ENCODE data around the gene EYS. TPM values are rescaled to one million over a fixed set of nuclear protein-coding genes. Genes with fewer than 3 reads are reported as not detected.

Gene EYS
- total and polyA plus RNA-seq, 5 donors from 2014 or later = 0.03 to 0.09 (median 0.05) TPM; not detected in 1

GRCh38 chr6:65708162-65708561 lies 1.1 kb upstream of the EYS start:
- Histone ChIP-seq H3K9me3 (ENCODE audit: control insufficient read depth in 2 of 2, low read length in 2 of 2) (no peaks in the 10 kb centered on the region), H3K4me3 (ENCODE audit: low read depth, low read length) (no peak overlapping the region), H3K4me1 (ENCODE audit: control insufficient read depth, insufficient read depth, low read length, poor library complexity, severe bottlenecking) (no peaks in the 10 kb centered on the region), H3K27me3 (ENCODE audit: control insufficient read depth, insufficient read depth, low read length) (no peaks in the 10 kb centered on the region), H3K27ac (ENCODE audit: insufficient read depth, low read length, poor library complexity, severe bottlenecking) (no peak overlapping the region), H3K36me3 (ENCODE audit: control insufficient read depth, insufficient read depth, low read length) (no peaks in the 10 kb centered on the region)
- Mint-ChIP-seq H3K27me3 (no peaks in the 10 kb centered on the region), H3K9me3 (peaks cover 2 to 19% (median 3%) of the 10 kb centered on the region in 7 donors), H3K4me3 (no peak overlapping the region), H3K36me3 (no peaks in the 10 kb centered on the region), H3K27ac (no peak overlapping the region), H3K4me1 (no peaks in the 10 kb centered on the region)
- DNase-seq (no peak), ATAC-seq (ENCODE audit: low read depth in 2 of 2) (no peak)

GRCh38 chr6:65706436-65706835 lies 590 bp downstream of the EYS start:
- ATAC-seq (ENCODE audit: low read depth in 2 of 2) (no peak), DNase-seq (no peak)
- no peaks in the 10 kb centered on the region for H3K27me3 ChIP-seq (ENCODE audit: control insufficient read depth, insufficient read depth, low read length)
- H3K9me3 ChIP-seq (ENCODE audit: control insufficient read depth in 2 of 2, low read length in 2 of 2) = peaks cover 0 to 3% of the 10 kb centered on the region in 2 experiments
- no peaks in the 10 kb centered on the region for H3K36me3 Mint-ChIP-seq
- peaks cover 0 to 13% (median 3%) of the 10 kb centered on the region in 7 donors for H3K9me3 Mint-ChIP-seq
- no peak overlapping the region for H3K4me3 ChIP-seq (ENCODE audit: low read depth, low read length)
- no peak overlapping the region for H3K4me3 Mint-ChIP-seq
- no peak overlapping the region for H3K27ac Mint-ChIP-seq
- no peaks in the 10 kb centered on the region for H3K4me1 Mint-ChIP-seq
- H3K4me1 ChIP-seq (ENCODE audit: control insufficient read depth, insufficient read depth, low read length, poor library complexity, severe bottlenecking) = no peaks in the 10 kb centered on the region
- no peaks in the 10 kb centered on the region for H3K27me3 Mint-ChIP-seq
- H3K36me3 ChIP-seq (ENCODE audit: control insufficient read depth, insufficient read depth, low read length) = no peaks in the 10 kb centered on the region
- H3K27ac ChIP-seq (ENCODE audit: insufficient read depth, low read length, poor library complexity, severe bottlenecking) = no peak overlapping the region

GRCh38 chr6:65701325-65701724 lies 5.7 kb downstream of the EYS start:
- Mint-ChIP-seq H3K4me1 (no peaks in the 10 kb centered on the region), H3K9me3 (peaks cover 0 to 10% (median 3%) of the 10 kb centered on the region in 7 donors), H3K36me3 (no peaks in the 10 kb centered on the region), H3K27me3 (no peaks in the 10 kb centered on the region), H3K4me3 (no peak overlapping the region), H3K27ac (no peak overlapping the region)
- Histone ChIP-seq H3K4me3 (ENCODE audit: low read depth, low read length) (no peak overlapping the region), H3K27me3 (ENCODE audit: control insufficient read depth, insufficient read depth, low read length) (no peaks in the 10 kb centered on the region), H3K27ac (ENCODE audit: insufficient read depth, low read length, poor library complexity, severe bottlenecking) (no peak overlapping the region), H3K9me3 (ENCODE audit: control insufficient read depth in 2 of 2, low read length in 2 of 2) (peaks cover 3 to 4% of the 10 kb centered on the region in 2 experiments), H3K36me3 (ENCODE audit: control insufficient read depth, insufficient read depth, low read length) (no peaks in the 10 kb centered on the region), H3K4me1 (ENCODE audit: control insufficient read depth, insufficient read depth, low read length, poor library complexity, severe bottlenecking) (no peaks in the 10 kb centered on the region)
- ATAC-seq (ENCODE audit: low read depth in 2 of 2) = no peak
- DNase-seq = no peak

GRCh38 chr6:65700561-65700960 lies 6.5 kb downstream of the EYS start:
- no peak overlapping the region for H3K4me3 ChIP-seq (ENCODE audit: low read depth, low read length)
- no peak overlapping the region for H3K4me3 Mint-ChIP-seq
- H3K27me3 ChIP-seq (ENCODE audit: control insufficient read depth, insufficient read depth, low read length) = no peaks in the 10 kb centered on the region
- H3K36me3 Mint-ChIP-seq = no peaks in the 10 kb centered on the region
- no peak overlapping the region for H3K27ac Mint-ChIP-seq
- H3K4me1 ChIP-seq (ENCODE audit: control insufficient read depth, insufficient read depth, low read length, poor library complexity, severe bottlenecking) = no peaks in the 10 kb centered on the region
- H3K36me3 ChIP-seq (ENCODE audit: control insufficient read depth, insufficient read depth, low read length) = no peaks in the 10 kb centered on the region
- H3K27me3 Mint-ChIP-seq = no peaks in the 10 kb centered on the region
- peaks cover 0 to 10% (median 3%) of the 10 kb centered on the region in 7 donors for H3K9me3 Mint-ChIP-seq
- peaks cover 3 to 4% of the 10 kb centered on the region in 2 experiments for H3K9me3 ChIP-seq (ENCODE audit: control insufficient read depth in 2 of 2, low read length in 2 of 2)
- H3K27ac ChIP-seq (ENCODE audit: insufficient read depth, low read length, poor library complexity, severe bottlenecking) = no peak overlapping the region
- ATAC-seq (ENCODE audit: low read depth in 2 of 2) (no peak), DNase-seq (no peak)
- no peaks in the 10 kb centered on the region for H3K4me1 Mint-ChIP-seq

- no peaks in the 10 kb centered on the region for H3K4me1 Mint-ChIP-seq
- no peak overlapping the region for H3K4me3 Mint-ChIP-seq
- ATAC-seq (ENCODE audit: low read depth in 2 of 2) (no peak), DNase-seq (no peak)
- H3K27me3 ChIP-seq (ENCODE audit: control insufficient read depth, insufficient read depth, low read length) = no peaks in the 10 kb centered on the region
- no peaks in the 10 kb centered on the region for H3K36me3 ChIP-seq (ENCODE audit: control insufficient read depth, insufficient read depth, low read length)
- H3K27ac ChIP-seq (ENCODE audit: insufficient read depth, low read length, poor library complexity, severe bottlenecking) = no peak overlapping the region
- H3K27me3 Mint-ChIP-seq = no peaks in the 10 kb centered on the region
- no peak overlapping the region for H3K4me3 ChIP-seq (ENCODE audit: low read depth, low read length)
- H3K4me1 ChIP-seq (ENCODE audit: control insufficient read depth, insufficient read depth, low read length, poor library complexity, severe bottlenecking) = no peaks in the 10 kb centered on the region
- H3K27ac Mint-ChIP-seq = no peak overlapping the region
- peaks cover 0 to 19% (median 4%) of the 10 kb centered on the region in 7 donors for H3K9me3 Mint-ChIP-seq
- no peaks in the 10 kb centered on the region for H3K36me3 Mint-ChIP-seq
- no peaks in the 10 kb centered on the region for H3K9me3 ChIP-seq (ENCODE audit: control insufficient read depth in 2 of 2, low read length in 2 of 2)
These were observed 14.9 kb downstream of the EYS start for GRCh38 chr6:65692109-65692508.

GRCh38 chr6:65680232-65680631 lies 26.8 kb downstream of the EYS start:
- no peaks in the 10 kb centered on the region for H3K4me1 ChIP-seq (ENCODE audit: control insufficient read depth, insufficient read depth, low read length, poor library complexity, severe bottlenecking)
- no peak overlapping the region for H3K4me3 ChIP-seq (ENCODE audit: low read depth, low read length)
- Mint-ChIP-seq H3K27me3 (no peaks in the 10 kb centered on the region), H3K4me1 (no peaks in the 10 kb centered on the region), H3K27ac (no peak overlapping the region), H3K4me3 (no peak overlapping the region), H3K36me3 (no peaks in the 10 kb centered on the region), H3K9me3 (peaks cover 0 to 26% (median 11%) of the 10 kb centered on the region in 7 donors)
- no peaks in the 10 kb centered on the region for H3K27me3 ChIP-seq (ENCODE audit: control insufficient read depth, insufficient read depth, low read length)
- DNase-seq (no peak), ATAC-seq (ENCODE audit: low read depth in 2 of 2) (no peak)
- H3K9me3 ChIP-seq (ENCODE audit: control insufficient read depth in 2 of 2, low read length in 2 of 2) = no peaks in the 10 kb centered on the region
- H3K27ac ChIP-seq (ENCODE audit: insufficient read depth, low read length, poor library complexity, severe bottlenecking) = no peak overlapping the region
- no peaks in the 10 kb centered on the region for H3K36me3 ChIP-seq (ENCODE audit: control insufficient read depth, insufficient read depth, low read length)

GRCh38 chr6:65671922-65672321 lies 35.1 kb downstream of the EYS start:
- no peaks in the 10 kb centered on the region for H3K36me3 Mint-ChIP-seq
- no peaks in the 10 kb centered on the region for H3K4me1 Mint-ChIP-seq
- no peaks in the 10 kb centered on the region for H3K4me1 ChIP-seq (ENCODE audit: control insufficient read depth, insufficient read depth, low read length, poor library complexity, severe bottlenecking)
- H3K4me3 Mint-ChIP-seq = no peak overlapping the region
- H3K27me3 Mint-ChIP-seq = no peaks in the 10 kb centered on the region
- H3K4me3 ChIP-seq (ENCODE audit: low read depth, low read length) = no peak overlapping the region
- ATAC-seq (ENCODE audit: low read depth in 2 of 2) (no peak), DNase-seq (no peak)
- no peaks in the 10 kb centered on the region for H3K27me3 ChIP-seq (ENCODE audit: control insufficient read depth, insufficient read depth, low read length)
- peaks cover 0 to 38% (median 10%) of the 10 kb centered on the region in 7 donors for H3K9me3 Mint-ChIP-seq
- no peak overlapping the region for H3K27ac ChIP-seq (ENCODE audit: insufficient read depth, low read length, poor library complexity, severe bottlenecking)
- H3K27ac Mint-ChIP-seq = no peak overlapping the region
- no peaks in the 10 kb centered on the region for H3K36me3 ChIP-seq (ENCODE audit: control insufficient read depth, insufficient read depth, low read length)
- H3K9me3 ChIP-seq (ENCODE audit: control insufficient read depth in 2 of 2, low read length in 2 of 2) = peaks cover 4% of the 10 kb centered on the region in 2 experiments

- H3K4me1 Mint-ChIP-seq = no peaks in the 10 kb centered on the region
- DNase-seq = no peak
- no peaks in the 10 kb centered on the region for H3K36me3 Mint-ChIP-seq
- H3K27ac ChIP-seq (ENCODE audit: insufficient read depth, low read length, poor library complexity, severe bottlenecking) = no peak overlapping the region
- H3K9me3 ChIP-seq (ENCODE audit: control insufficient read depth in 2 of 2, low read length in 2 of 2) = peaks cover 4 to 6% of the 10 kb centered on the region in 2 experiments
- H3K4me1 ChIP-seq (ENCODE audit: control insufficient read depth, insufficient read depth, low read length, poor library complexity, severe bottlenecking) = no peaks in the 10 kb centered on the region
- no peak overlapping the region for H3K4me3 ChIP-seq (ENCODE audit: low read depth, low read length)
- no peaks in the 10 kb centered on the region for H3K27me3 ChIP-seq (ENCODE audit: control insufficient read depth, insufficient read depth, low read length)
- H3K36me3 ChIP-seq (ENCODE audit: control insufficient read depth, insufficient read depth, low read length) = no peaks in the 10 kb centered on the region
- no peak overlapping the region for H3K4me3 Mint-ChIP-seq
- no peaks in the 10 kb centered on the region for H3K27me3 Mint-ChIP-seq
- no peak overlapping the region for H3K27ac Mint-ChIP-seq
- H3K9me3 Mint-ChIP-seq = peaks cover 0 to 21% (median 7%) of the 10 kb centered on the region in 7 donors
- ATAC-seq (ENCODE audit: low read depth in 2 of 2) = no peak
These were observed 38.9 kb downstream of the EYS start for GRCh38 chr6:65667916-65668656.
